C4-2B (cell line): ENCODE data around the gene FAM193A.
"Not testable (repeated sequence)": the region's sequence is repeated elsewhere in the genome, so short reads cannot be mapped to it uniquely, and the experiment has no call there.

ENCODE experiments used
- H3K27ac ChIP-seq: fragments of 450-650 bp; 2 replicates; pipeline ENCODE4 v1.5.1; 2017
- ZFX ChIP-seq: fragments of 450-650 bp; IDR thresholded peaks from 2 replicates; pipeline ENCODE4 v1.6.1; 2017
- TF ChIP-seq, protein P1 (sequence below): fragments of 450-650 bp; conservative IDR thresholded peaks from 2 replicates; pipeline ENCODE4 v1.5.1; 2017; ENCODE audit warnings: mild to moderate bottlenecking

The FAM193A gene

DNA sequence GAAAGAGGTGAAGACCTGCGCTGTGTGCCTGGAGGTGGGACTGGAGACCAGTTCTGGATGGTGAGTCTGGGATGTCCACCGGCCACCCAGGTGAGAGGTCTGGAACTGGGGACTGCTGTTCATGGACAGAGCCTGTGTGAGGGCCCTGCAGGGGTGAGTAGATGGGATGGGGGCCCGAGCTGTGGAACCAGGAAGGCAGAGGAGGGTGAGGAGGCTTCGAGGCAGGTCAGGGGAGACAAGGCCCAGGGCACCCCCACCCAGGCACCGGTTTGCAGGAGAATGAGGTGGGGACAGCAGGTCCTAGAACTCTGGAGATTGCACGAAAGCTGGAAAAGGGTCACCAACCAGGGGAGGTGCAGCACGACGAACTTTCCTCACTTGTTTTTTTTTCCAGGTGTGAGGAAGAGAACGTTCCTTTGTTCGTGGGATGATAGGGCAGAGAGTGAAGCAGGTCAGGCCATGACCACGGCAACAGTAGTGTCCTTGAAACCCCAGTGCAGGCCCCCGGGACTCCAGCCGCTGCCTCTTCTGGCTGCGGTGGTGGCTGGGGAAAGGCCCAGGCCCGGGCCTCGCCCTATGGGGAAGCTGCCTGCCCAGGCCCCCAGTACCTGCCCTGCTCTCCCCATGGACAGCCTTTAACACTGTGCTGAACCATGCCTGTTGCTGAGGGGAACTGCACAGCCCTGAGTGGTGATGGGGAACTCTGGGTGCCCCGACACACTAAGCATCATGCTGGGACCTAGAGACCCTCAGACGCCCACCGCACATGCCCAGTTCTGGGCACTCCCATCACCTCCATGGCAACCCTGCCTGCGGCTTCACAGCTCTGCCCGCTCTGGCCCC lies 196.8 kb downstream of the FAM193A start:
- H3K27ac ChIP-seq = no peak overlapping the region
- TF ChIP-seq ZFX = no peak

DNA sequence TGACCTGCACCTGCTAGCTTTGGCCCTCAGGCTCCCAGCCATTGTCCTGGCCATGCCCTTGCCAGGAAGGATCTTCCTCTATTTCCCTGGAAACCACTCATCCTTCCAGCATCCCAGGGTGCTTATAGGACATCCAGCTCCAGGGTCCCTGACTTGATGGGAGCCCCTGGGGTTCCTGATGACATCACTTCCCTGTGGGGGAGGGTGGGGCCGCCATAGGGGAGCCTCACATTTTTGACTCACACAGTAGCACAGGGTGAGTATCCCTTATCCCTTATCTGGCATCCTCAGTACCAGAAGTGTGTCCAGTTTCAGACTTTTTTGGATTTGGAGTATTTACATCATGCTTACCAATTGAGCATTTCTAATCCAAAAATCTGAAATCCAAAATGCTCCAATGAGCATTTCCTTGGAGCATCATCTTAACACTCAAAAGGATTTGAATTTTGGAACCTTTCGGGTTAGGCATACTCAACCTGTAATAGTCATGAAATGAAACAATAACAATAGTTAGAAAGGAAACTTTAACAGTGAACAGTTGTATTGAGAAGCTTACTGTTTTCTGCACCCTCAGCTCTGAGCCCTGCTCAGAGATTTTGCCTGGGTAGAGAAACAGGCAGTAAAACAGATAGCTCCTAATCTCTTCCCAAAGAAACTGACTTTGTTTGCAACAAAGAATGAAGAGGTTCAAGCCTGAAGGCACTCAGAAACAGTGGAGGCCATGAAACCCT lies 197.6 kb downstream of the FAM193A start:
- no peak overlapping the region for H3K27ac ChIP-seq
- TF ChIP-seq, protein P1, sequence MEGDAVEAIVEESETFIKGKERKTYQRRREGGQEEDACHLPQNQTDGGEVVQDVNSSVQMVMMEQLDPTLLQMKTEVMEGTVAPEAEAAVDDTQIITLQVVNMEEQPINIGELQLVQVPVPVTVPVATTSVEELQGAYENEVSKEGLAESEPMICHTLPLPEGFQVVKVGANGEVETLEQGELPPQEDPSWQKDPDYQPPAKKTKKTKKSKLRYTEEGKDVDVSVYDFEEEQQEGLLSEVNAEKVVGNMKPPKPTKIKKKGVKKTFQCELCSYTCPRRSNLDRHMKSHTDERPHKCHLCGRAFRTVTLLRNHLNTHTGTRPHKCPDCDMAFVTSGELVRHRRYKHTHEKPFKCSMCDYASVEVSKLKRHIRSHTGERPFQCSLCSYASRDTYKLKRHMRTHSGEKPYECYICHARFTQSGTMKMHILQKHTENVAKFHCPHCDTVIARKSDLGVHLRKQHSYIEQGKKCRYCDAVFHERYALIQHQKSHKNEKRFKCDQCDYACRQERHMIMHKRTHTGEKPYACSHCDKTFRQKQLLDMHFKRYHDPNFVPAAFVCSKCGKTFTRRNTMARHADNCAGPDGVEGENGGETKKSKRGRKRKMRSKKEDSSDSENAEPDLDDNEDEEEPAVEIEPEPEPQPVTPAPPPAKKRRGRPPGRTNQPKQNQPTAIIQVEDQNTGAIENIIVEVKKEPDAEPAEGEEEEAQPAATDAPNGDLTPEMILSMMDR = no peak
- no peak for TF ChIP-seq ZFX

GRCh38 chr4:2734612-2735011 lies 198.2 kb downstream of the FAM193A start:
- H3K27ac ChIP-seq = no peak overlapping the region

GRCh38 chr4:2735869-2736268 lies 199.4 kb downstream of the FAM193A start:
- TF ChIP-seq, protein P1 = no peak
- no peak for TF ChIP-seq ZFX
- H3K27ac ChIP-seq = no peak overlapping the region

More at GRCh38 chr4:2734612-2735011, 198.2 kb downstream of the FAM193A start:
- TF ChIP-seq, protein P1 = no peak
- TF ChIP-seq ZFX = no peak

DNA sequence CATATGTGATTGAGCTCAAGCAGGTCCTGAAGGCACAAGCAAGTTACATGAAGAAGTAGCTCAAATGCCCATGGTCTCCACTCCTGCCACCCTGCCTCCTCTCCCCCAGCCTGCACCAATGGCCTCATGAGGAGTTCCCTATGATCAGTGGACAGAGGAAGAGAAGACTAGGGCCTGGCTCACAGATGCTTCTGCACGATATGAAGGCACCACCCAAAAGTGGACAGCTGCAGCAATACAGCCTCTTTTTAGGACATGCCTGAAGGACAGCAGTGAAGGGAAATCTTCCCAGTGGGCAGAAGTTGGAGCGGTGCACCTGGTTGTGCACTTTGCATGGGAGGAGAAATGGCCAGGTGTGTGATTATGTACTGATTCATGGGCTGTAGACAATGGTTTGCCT lies 201.8 kb downstream of the FAM193A start:
- H3K27ac ChIP-seq = not testable (repeated sequence)

- H3K27ac ChIP-seq = no peak overlapping the region
- no peak for TF ChIP-seq ZFX
- TF ChIP-seq, protein P1 = no peak
Measured at GRCh38 chr4:2741626-2742025, 205.2 kb downstream of the FAM193A start.

DNA sequence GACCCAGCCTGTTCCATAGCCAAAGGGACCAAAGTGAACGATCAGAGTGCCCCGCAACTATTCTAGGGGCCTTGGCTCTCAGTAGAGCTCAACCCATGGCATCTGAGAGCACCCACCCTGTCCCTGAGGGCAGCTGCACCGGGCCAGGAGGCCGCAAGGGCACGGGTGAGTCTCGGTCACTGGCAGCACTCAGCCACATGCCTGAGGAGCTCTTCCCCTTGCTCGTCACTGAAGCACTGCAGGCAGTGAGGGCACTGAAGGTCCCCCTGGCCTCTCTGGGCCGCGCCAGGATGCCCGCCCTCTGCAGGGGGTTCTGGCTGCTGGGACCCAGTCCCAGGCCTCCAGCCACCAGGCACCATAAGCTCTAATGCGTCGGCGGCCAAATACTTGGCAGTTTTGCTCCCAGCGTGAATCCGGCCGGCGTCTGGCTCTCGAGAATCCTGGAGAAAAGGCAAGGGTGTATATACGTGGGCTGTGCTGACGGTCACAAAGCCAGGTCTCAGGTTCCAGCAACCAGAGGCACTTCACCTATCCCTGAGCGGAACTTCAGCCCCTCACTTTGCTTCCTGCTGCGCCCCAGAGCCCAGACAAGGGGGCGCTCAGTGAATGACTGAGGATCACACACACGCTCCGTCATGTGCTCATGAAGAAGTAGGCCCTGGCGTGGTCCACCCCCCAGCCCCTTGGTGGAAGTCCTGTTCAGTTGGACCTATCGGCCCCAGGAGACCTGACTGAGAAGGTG lies 205.8 kb downstream of the FAM193A start:
- TF ChIP-seq ZFX = no peak
- TF ChIP-seq, protein P1 = no peak

More for the DNA sequence above, 205.8 kb downstream of the FAM193A start:
- H3K27ac ChIP-seq = no peak overlapping the region
